ENCODE data around the gene NRXN2.

NRXN2 gene

GRCh38 chr11:64753019-64753379, 30.0 kb upstream of the NRXN2 start:
- TF ChIP-seq ZFP3 (tag by site-specific recombination; IDR thresholded peaks at IDR 0.05; ENCODE audit: low read depth) (no peak), SCRT2 (tag by site-specific recombination; IDR thresholded peaks at IDR 0.05) (no peak), ZNF19 (tag by site-specific recombination; IDR thresholded peaks at IDR 0.05; ENCODE audit: low read depth) (no peak), ZNF404 (tag by site-specific recombination; IDR thresholded peaks at IDR 0.05) (no peak), ZNF621 (tag by site-specific recombination; IDR thresholded peaks at IDR 0.05) (no peak), ZFP37 (tag by site-specific recombination; IDR thresholded peaks at IDR 0.05) (no peak), BCL11B (tag by site-specific recombination; IDR thresholded peaks at IDR 0.05; ENCODE audit: low read depth) (no peak), ZNF707 (tag by site-specific recombination; IDR thresholded peaks at IDR 0.05) (no peak), ZNF785 (tag by site-specific recombination; IDR thresholded peaks at IDR 0.05) (no peak), RBAK (tag by site-specific recombination; IDR thresholded peaks at IDR 0.05) (no peak), ZNF513 (tag by site-specific recombination; IDR thresholded peaks at IDR 0.05) (no peak), ZNF223 (tag by site-specific recombination; IDR thresholded peaks at IDR 0.05) (no peak), HIC1 (tag by site-specific recombination; IDR thresholded peaks at IDR 0.05) (no peak), ZBTB48 (tag by site-specific recombination; IDR thresholded peaks at IDR 0.05) (no peak), ZNF521 (tag by site-specific recombination; IDR thresholded peaks at IDR 0.05) (no peak), ZNF830 (tag by site-specific recombination; IDR thresholded peaks at IDR 0.05; ENCODE audit: low read depth) (no peak), REST (tag by site-specific recombination; IDR thresholded peaks at IDR 0.05) (no peak), ZNF645 (tag by site-specific recombination; IDR thresholded peaks at IDR 0.05) (no peak)
- H3K4me1 ChIP-seq (ENCODE audit: control insufficient read depth, insufficient read depth, low read length): no peaks in the 10 kb centered on the region
- H3K4me3 ChIP-seq (ENCODE audit: low read depth, low read length): no peak overlapping the region
- ChIA-PET POLR2A (interaction anchor here (0.7 kb wide), 1 partner anchor 26 kb away, joined by 3 read pairs; the partner anchor contains the start of gene SF1), CTCF (interaction anchor here (0.6 to 1.7 kb wide), 3 partner anchors 9 to 64 kb away, joined by 4 to 15 read pairs (median 4); partner anchors contain the start of gene RASGRP2)
- no peak overlapping the region for H3K27ac ChIP-seq (ENCODE audit: extremely low read depth, low read depth, low read length)
- H3K36me3 ChIP-seq (ENCODE audit: control insufficient read depth in 2 of 2, insufficient read depth in 1 of 2, low read length in 2 of 2): peaks cover 0 to 3% of the 10 kb centered on the region in 2 experiments; a peak in 1 of 3 replicates
- no peaks in the 10 kb centered on the region for H3K9me3 ChIP-seq (ENCODE audit: control insufficient read depth, insufficient read depth, low read depth, low read length)
